ENCODE results near the gene IGSF21.

- no peak for TF ChIP-seq CTCF (conservative IDR thresholded peaks at IDR 0.05)
- no peak for TF ChIP-seq ZFX (IDR thresholded peaks at IDR 0.05)
These were observed 24.6 kb downstream of the IGSF21 start for GRCh38 chr1:18132022-18132710.
